ENCODE data around the gene MAZ. TPM values are rescaled to one million over a fixed set of nuclear protein-coding genes. Genes with fewer than 3 reads are reported as not detected.

MAZ gene
- total and polyA plus RNA-seq, 2 of the 13 experiments (the other 11 are each of a cell fraction or from before 2014, with no cell fraction given): 203 to 277 TPM

GRCh38 chr16:29820271-29820701 lies 14.0 kb downstream of the MAZ start, which contains the start of gene MVP (continued):
- no peak for TF ChIP-seq DBP (CRISPR knock-in tag; IDR thresholded peaks at IDR 0.05; ENCODE audit: not compliant biosample characterization)
- TF ChIP-seq TFE3 (CRISPR knock-in tag; IDR thresholded peaks at IDR 0.05): no peak
- TF ChIP-seq ZNF652 (CRISPR knock-in tag; IDR thresholded peaks at IDR 0.05; ENCODE audit: borderline replicate concordance, low read depth): no peak
- TF ChIP-seq, protein P1, sequence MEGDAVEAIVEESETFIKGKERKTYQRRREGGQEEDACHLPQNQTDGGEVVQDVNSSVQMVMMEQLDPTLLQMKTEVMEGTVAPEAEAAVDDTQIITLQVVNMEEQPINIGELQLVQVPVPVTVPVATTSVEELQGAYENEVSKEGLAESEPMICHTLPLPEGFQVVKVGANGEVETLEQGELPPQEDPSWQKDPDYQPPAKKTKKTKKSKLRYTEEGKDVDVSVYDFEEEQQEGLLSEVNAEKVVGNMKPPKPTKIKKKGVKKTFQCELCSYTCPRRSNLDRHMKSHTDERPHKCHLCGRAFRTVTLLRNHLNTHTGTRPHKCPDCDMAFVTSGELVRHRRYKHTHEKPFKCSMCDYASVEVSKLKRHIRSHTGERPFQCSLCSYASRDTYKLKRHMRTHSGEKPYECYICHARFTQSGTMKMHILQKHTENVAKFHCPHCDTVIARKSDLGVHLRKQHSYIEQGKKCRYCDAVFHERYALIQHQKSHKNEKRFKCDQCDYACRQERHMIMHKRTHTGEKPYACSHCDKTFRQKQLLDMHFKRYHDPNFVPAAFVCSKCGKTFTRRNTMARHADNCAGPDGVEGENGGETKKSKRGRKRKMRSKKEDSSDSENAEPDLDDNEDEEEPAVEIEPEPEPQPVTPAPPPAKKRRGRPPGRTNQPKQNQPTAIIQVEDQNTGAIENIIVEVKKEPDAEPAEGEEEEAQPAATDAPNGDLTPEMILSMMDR (CRISPR knock-in tag; IDR thresholded peaks at IDR 0.05): peak; percentile 19; the same call in 1 of the 2 replicates
- 0 out of 2 replicates have a peak, but pooled peaks have one; percentile 9 for TF ChIP-seq ZSCAN29 (CRISPR knock-in tag; conservative IDR thresholded peaks at IDR 0.05)
- TF ChIP-seq TBX2 (CRISPR knock-in tag; IDR thresholded peaks at IDR 0.05; ENCODE audit: borderline replicate concordance): peak; percentile 12; the same call in 1 of the 2 replicates
- 0 out of 2 replicates have a peak, but pooled peaks have one; percentile 25 for TF ChIP-seq PHF8 (CRISPR knock-in tag; IDR thresholded peaks at IDR 0.05)
- no peak for TF ChIP-seq FOXK1 (CRISPR knock-in tag; IDR thresholded peaks at IDR 0.05; ENCODE audit: borderline replicate concordance, low read depth)
- TF ChIP-seq PLRG1 (conservative IDR thresholded peaks at IDR 0.05): no peak
- no peak for TF ChIP-seq FOXP4 (CRISPR knock-in tag; IDR thresholded peaks at IDR 0.05)
- 0 out of 4 replicates have a peak, but pooled peaks of 1 of the 2 experiments have one; percentile 7 for TF ChIP-seq POLR2A (IDR thresholded peaks at IDR 0.05; ENCODE audit: insufficient read depth in 1 of 2, low read depth in 2 of 2, low read length in 2 of 2)
- peak; percentile 27; the same call in 1 of the 2 replicates for TF ChIP-seq CREM (IDR thresholded peaks at IDR 0.05)
- TF ChIP-seq CREM (CRISPR knock-in tag; IDR thresholded peaks at IDR 0.05): no peak
- TF ChIP-seq ZNF784 (CRISPR knock-in tag; IDR thresholded peaks at IDR 0.05; ENCODE audit: borderline replicate concordance): no peak
- peak; percentile 11; the same call in 1 of the 2 replicates for TF ChIP-seq STAG1 (CRISPR knock-in tag; IDR thresholded peaks at IDR 0.05)
- 0 out of 2 replicates have a peak, but pooled peaks have one; percentile 26 for TF ChIP-seq ZNF761 (CRISPR knock-in tag; conservative IDR thresholded peaks at IDR 0.05)
- TF ChIP-seq PBX3 (CRISPR knock-in tag; IDR thresholded peaks at IDR 0.05; ENCODE audit: borderline replicate concordance): no peak
- TF ChIP-seq ZFX (CRISPR knock-in tag; IDR thresholded peaks at IDR 0.05; ENCODE audit: low read depth): peak; percentile 40; the same call in 1 of the 2 replicates
- TF ChIP-seq IRF2 (CRISPR knock-in tag; IDR thresholded peaks at IDR 0.05): peak; percentile 43; the same call in 1 of the 2 replicates
- peak; percentile 56; the same call in 1 of the 2 replicates for TF ChIP-seq ZSCAN9 (CRISPR knock-in tag; IDR thresholded peaks at IDR 0.05; ENCODE audit: borderline replicate concordance)
- TF ChIP-seq ZNF891 (CRISPR knock-in tag; IDR thresholded peaks at IDR 0.05): 0 out of 2 replicates have a peak, but pooled peaks have one; percentile 2
- 0 out of 2 replicates have a peak, but pooled peaks have one; percentile 23 for TF ChIP-seq TARDBP (CRISPR knock-in tag; IDR thresholded peaks at IDR 0.05)
- peak; percentile 30; the same call in 1 of the 2 replicates for TF ChIP-seq RBFOX2 (IDR thresholded peaks at IDR 0.05; ENCODE audit: low read depth, low read length)

All from HepG2 (cell line).